PC-9 (cell line): ENCODE results near the gene SAP25.

ENCODE experiments used
- EZH2 ChIP-seq: fragments of 200-600 bp; sonication (generic); IDR thresholded peaks from 2 replicates; pipeline ENCODE4 v1.8.0; 2017; ENCODE audit warnings: antibody characterized with exemption, low read depth
- TF ChIP-seq, protein P1 (sequence below): fragments of 200-600 bp; sonication (generic); conservative IDR thresholded peaks from 2 replicates; pipeline ENCODE4 v1.6.1; 2017; ENCODE audit warnings: mixed run types, antibody characterized with exemption, mild to moderate bottlenecking, moderate library complexity

DNA sequence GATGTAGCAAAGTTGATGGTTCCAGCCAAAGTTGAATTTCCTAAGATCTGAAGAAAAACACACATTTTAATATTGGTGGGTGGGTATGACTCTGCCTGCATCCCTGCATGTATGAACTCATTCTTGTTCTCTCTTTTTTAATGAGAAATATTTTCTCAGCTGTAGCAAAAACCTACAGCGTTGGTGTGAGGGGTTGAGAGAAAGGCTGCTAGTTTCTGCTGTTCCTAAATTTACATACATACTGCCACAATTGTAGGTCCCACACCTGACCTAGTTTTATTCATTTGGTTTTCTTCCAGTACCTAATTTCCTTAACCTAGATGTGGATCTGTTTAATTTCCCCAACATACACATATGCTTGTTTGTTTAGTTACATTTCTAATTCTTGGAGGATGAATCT is 30.1 kb downstream of the SAP25 start:
- TF ChIP-seq, protein P1, sequence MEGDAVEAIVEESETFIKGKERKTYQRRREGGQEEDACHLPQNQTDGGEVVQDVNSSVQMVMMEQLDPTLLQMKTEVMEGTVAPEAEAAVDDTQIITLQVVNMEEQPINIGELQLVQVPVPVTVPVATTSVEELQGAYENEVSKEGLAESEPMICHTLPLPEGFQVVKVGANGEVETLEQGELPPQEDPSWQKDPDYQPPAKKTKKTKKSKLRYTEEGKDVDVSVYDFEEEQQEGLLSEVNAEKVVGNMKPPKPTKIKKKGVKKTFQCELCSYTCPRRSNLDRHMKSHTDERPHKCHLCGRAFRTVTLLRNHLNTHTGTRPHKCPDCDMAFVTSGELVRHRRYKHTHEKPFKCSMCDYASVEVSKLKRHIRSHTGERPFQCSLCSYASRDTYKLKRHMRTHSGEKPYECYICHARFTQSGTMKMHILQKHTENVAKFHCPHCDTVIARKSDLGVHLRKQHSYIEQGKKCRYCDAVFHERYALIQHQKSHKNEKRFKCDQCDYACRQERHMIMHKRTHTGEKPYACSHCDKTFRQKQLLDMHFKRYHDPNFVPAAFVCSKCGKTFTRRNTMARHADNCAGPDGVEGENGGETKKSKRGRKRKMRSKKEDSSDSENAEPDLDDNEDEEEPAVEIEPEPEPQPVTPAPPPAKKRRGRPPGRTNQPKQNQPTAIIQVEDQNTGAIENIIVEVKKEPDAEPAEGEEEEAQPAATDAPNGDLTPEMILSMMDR = no peak
- no peak for TF ChIP-seq EZH2
